Adrenal gland (tissue), 12 donors: ENCODE measurements around the gene GPRIN2. TPM values are rescaled to one million over a fixed set of nuclear protein-coding genes. Genes with fewer than 3 reads are reported as not detected.

ENCODE experiments used
- DNase-seq, 7 donors: peaks; one replicate each; pipeline ENCODE4 v3.0.0-alpha.2; 2019 to 2020
- H3K27ac ChIP-seq, 5 donors: fragments of 200-600 bp; sonication (generic) in 4 of 5; 1 replicate in 3 of 5; 2 replicates in 2 of 5; pipeline versions ENCODE4 v1.5.1 to v1.8.0; 2016 to 2020; ENCODE audit warnings: mild to moderate bottlenecking in 1 of 5
- H3K27me3 ChIP-seq: fragments of 200-600 bp; 2 replicates; pipeline ENCODE4 v1.8.0; 2021
- H3K36me3 ChIP-seq, 2 donors: fragments of 200-600 bp; replicated peaks in 1 of 2; 1 replicate in 1 of 2; 2 replicates in 1 of 2; pipeline versions ENCODE4 v1.5.1 to v1.8.0; 2018 to 2022
- H3K4me1 ChIP-seq, 2 donors: fragments of 200-600 bp; replicated peaks in 1 of 2; 1 replicate in 1 of 2; 2 replicates in 1 of 2; pipeline versions ENCODE4 v1.5.1 to v1.8.0; 2018 to 2021
- H3K4me3 ChIP-seq, 4 donors: fragments of 200-600 bp; sonication (generic) in 3 of 4; one replicate each; pipeline ENCODE4 v1.5.1; 2016 to 2018
- H3K9me3 ChIP-seq, 3 donors: fragments of 200-600 bp; sonication (generic) in 1 of 3; replicated peaks in 1 of 3; 1 replicate in 2 of 3; 2 replicates in 1 of 3; pipeline versions ENCODE4 v1.5.1 to v1.8.0; 2016 to 2021
- POLR2A ChIP-seq, 2 donors: fragments of 450-650 bp; IDR thresholded peaks; one replicate each; pipeline ENCODE4 v1.6.1; 2017; ENCODE audit warnings: antibody characterized with exemption in 2 of 2, mild to moderate bottlenecking in 2 of 2, moderate library complexity in 1 of 2
- WGBS, 4 donors: extraction: QIAGEN DNeasy Blood & Tissue Kit in 2 of 4; methylation state at CpG; one replicate each; pipeline versions ENCODE4 v1.1.5 to v1.1.7; 2013 to 2017; 5-methylcytosine and 5-hydroxymethylcytosine counted together
- intact Hi-C, 2 donors: fragments of 100-400 bp; cut with DNase I; formaldehyde crosslinking; loops; one replicate each; pipeline versions ENCODE4 v1.14.1 to v1.15.0; 2022 to 2023
- polyA plus RNA-seq, 3 donors: library from polyadenylated mRNA; stranded (reverse); fragments of 200-250 nt in 2 of 3; fragments of 350-450 nt in 1 of 3; fragmentation: Illumina TruSeq in 1 of 3; extraction: RNeasy Lipid Tissue Mini Kit (QIAGEN cat#74804) in 1 of 3; gene quantifications; one replicate each; pipeline ENCODE4 v1.2.3, GENCODE V29; 2013 to 2014
- total RNA-seq, 9 donors: library from RNA; depleted of rRNA in 4 of 9; stranded (reverse); fragments of >200 nt in 4 of 9; fragments of 120-200 nt in 1 of 9; fragmentation: NEBNext Ultra II Directional in 1 of 9; extraction: Animal tissue kit (Norgen Biotek cat#: 25700) in 1 of 9; gene quantifications; one replicate each; pipeline versions ENCODE4 v1.1.0 to v1.2.4, GENCODE V29; 2013 to 2023
- TF ChIP-seq, protein P1 (sequence below), 6 experiments: fragments of 450-650 bp in 4 of 6; fragments of 200-600 bp in 2 of 6; sonication (generic) in 1 of 6; IDR thresholded peaks; 1 replicate in 5 of 6; 2 replicates in 1 of 6; pipeline versions ENCODE4 v1.5.1 to v1.8.0; 2016 to 2021; ENCODE audit warnings: antibody characterized with exemption in 6 of 6, mild to moderate bottlenecking in 2 of 6, moderate library complexity in 1 of 6
- donor health status: healthy with polysubstance abuse.
- donor health status: Bipolar disorder and iron deficiency.
- donor health status: DM: yes; HTN: yes; CAD: no.
- donor health status: DM: no; HTN: no; CAD: no.
- donor health status: DM: no; HTN: no; CAD: no.
- donor health status: DM: yes; HTN: yes; CAD: no.

Gene GPRIN2
- total and polyA plus RNA-seq, 12 donors = 0.17 to 0.56 (median 0.28) TPM; not detected in 7

DNA sequence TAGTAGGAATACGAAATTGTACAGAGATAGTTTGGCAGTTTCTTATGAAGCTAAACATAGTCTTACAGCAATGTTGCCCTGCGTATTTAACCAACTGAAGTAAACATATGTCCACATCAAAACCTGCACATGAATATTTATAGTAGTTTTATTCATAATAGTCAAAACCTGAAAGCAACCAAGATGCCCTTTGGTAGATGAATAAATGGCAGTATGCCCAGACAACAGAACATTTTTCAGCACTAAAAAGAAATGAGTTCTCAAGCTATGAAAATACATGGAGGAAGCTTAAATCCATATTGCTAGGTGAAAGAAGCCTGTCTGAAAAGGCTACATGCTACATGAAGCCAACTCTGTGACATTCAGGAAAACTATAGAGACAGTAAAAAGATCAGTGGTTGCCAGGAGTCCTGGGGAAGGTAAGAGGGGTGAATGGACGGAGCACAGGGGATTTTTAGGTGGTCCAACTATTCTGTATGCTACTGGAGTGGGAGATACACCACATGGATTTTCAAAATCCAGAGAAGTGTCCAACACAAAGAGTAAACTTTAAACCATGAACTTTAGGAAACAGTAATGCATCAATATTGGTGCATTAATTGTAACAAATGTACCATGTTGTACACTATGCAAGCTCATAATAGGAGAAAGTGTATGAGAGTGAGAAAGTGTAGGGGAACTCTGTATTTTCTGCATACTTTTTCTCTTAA lies 17.6 kb downstream of the GPRIN2 start:
- WGBS, 4 donors = 77 to 85% (median 82%) methylated on average over 3 of the region's 3 CpGs

DNA sequence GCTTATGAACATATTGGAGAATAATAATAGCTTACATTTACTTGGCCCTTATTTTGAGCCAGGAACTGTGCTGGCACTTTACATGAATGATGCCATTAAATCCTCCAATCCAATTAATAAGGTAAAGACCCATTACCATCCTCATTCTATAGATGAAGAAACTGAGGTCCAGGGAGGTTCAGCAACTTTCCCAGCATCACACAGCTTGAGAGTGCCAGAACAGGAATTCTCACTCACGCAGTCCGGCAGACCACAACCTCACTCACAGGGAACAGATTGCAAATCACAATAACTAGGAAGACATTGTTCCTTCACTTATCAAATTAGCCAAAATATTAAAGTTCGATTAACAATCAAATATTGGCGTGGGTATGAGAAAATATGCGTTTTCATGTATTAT lies 18.3 kb downstream of the GPRIN2 start:
- H3K4me1 ChIP-seq = peaks cover 5% of the 10 kb centered on the region in 2 donors
- WGBS, 4 donors = 88 to 94% (median 91%) methylated on average over 5 of the region's 5 CpGs
- TF ChIP-seq, protein P1, sequence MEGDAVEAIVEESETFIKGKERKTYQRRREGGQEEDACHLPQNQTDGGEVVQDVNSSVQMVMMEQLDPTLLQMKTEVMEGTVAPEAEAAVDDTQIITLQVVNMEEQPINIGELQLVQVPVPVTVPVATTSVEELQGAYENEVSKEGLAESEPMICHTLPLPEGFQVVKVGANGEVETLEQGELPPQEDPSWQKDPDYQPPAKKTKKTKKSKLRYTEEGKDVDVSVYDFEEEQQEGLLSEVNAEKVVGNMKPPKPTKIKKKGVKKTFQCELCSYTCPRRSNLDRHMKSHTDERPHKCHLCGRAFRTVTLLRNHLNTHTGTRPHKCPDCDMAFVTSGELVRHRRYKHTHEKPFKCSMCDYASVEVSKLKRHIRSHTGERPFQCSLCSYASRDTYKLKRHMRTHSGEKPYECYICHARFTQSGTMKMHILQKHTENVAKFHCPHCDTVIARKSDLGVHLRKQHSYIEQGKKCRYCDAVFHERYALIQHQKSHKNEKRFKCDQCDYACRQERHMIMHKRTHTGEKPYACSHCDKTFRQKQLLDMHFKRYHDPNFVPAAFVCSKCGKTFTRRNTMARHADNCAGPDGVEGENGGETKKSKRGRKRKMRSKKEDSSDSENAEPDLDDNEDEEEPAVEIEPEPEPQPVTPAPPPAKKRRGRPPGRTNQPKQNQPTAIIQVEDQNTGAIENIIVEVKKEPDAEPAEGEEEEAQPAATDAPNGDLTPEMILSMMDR (IDR thresholded peaks at IDR 0.05) = no peak
- TF ChIP-seq POLR2A (IDR thresholded peaks at IDR 0.05) = no peak
- H3K4me3 ChIP-seq = no peak overlapping the region
- no peaks in the 10 kb centered on the region for H3K36me3 ChIP-seq
- no peak for DNase-seq
- intact Hi-C loops = no loop called here
- H3K9me3 ChIP-seq = no peaks in the 10 kb centered on the region
- H3K27ac ChIP-seq = no peak overlapping the region
- H3K27me3 ChIP-seq = peaks cover 23% of the 10 kb centered on the region

More for the DNA sequence above, 17.6 kb downstream of the GPRIN2 start:
- no peak for DNase-seq
- peaks cover 5% of the 10 kb centered on the region in 2 donors for H3K4me1 ChIP-seq
- peaks cover 23% of the 10 kb centered on the region for H3K27me3 ChIP-seq
- H3K36me3 ChIP-seq = no peaks in the 10 kb centered on the region
- H3K9me3 ChIP-seq = no peaks in the 10 kb centered on the region
- intact Hi-C loops = no loop called here
- no peak overlapping the region for H3K27ac ChIP-seq
- TF ChIP-seq POLR2A (IDR thresholded peaks at IDR 0.05) = no peak
- TF ChIP-seq, protein P1 (IDR thresholded peaks at IDR 0.05) = no peak
- H3K4me3 ChIP-seq = no peak overlapping the region

DNA sequence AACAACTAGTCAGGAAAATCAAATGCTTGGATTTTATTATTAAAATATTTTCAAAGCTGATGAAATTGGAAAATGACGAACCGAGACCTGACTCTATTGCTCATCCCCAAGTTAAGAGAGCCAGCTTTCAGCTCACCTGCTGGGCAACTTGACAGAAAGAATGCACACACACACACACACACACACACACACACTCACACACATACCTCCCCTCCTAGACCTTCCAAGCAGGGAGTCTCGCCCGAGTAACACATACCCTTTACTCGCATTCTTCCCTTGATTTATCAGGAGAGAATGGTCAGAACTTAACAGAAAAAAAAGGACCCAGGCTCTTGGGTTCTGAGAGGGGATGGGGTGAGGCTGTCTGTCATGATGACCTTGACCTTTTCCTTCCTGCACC lies 19.1 kb downstream of the GPRIN2 start:
- no peak for DNase-seq
- Histone ChIP-seq H3K36me3 (no peaks in the 10 kb centered on the region), H3K27ac (no peak overlapping the region), H3K27me3 (peaks cover 23% of the 10 kb centered on the region), H3K4me3 (no peak overlapping the region), H3K9me3 (no peaks in the 10 kb centered on the region), H3K4me1 (peaks cover 5% of the 10 kb centered on the region in 2 donors)
- intact Hi-C loops = no loop called here
- no peak for TF ChIP-seq POLR2A (IDR thresholded peaks at IDR 0.05)
- TF ChIP-seq, protein P1 (IDR thresholded peaks at IDR 0.05) = no peak
- 70 to 76% (median 74%) methylated on average over 5 of the region's 5 CpGs for WGBS, 4 donors

DNA sequence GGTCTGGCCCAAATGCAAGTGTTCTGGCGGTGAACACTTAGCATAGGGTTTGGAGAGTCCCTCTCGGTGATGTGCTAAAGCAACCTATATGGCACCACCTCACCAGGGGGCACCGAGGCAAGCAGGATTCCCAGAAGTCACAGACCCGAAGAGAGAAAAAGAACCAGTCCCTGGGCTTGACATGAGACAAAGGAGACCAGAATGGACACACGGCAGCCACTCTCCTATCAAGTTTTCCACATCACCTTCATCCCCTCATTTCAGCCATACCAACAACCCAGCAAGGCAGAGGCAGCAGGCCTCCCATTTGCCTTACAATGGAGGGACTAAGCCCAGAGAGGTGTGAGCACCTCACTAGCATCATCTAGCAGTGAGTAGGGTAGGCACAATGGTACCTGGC lies 19.7 kb downstream of the GPRIN2 start:
- Histone ChIP-seq H3K4me1 (peaks cover 5% of the 10 kb centered on the region in 2 donors), H3K9me3 (no peaks in the 10 kb centered on the region), H3K36me3 (no peaks in the 10 kb centered on the region), H3K4me3 (no peak overlapping the region), H3K27me3 (peaks cover 23% of the 10 kb centered on the region), H3K27ac (no peak overlapping the region)
- DNase-seq = no peak
- intact Hi-C loops = no loop called here
- TF ChIP-seq POLR2A (IDR thresholded peaks at IDR 0.05) = no peak
- TF ChIP-seq, protein P1 (IDR thresholded peaks at IDR 0.05) = no peak
- 85 to 88% (median 88%) methylated on average over 5 of the region's 5 CpGs for WGBS, 4 donors
